NOMO-1 (cell line): ENCODE data around the gene MMP8.
"Not testable (repeated sequence)": the region's sequence is repeated elsewhere in the genome, so short reads cannot be mapped to it uniquely, and the experiment has no call there.

Source experiments
- DNase-seq, 2 experiments: peaks; one replicate each; lab custom pipeline; 2025; ENCODE audit not compliant: unreplicated experiment in 2 of 2; lab: John Stamatoyannopoulos, UW

The MMP8 gene

GRCh38 chr11:102724904-102725500, at the start of gene MMP8:
MMP8 (minus strand) TSS chr11:102724954; CDS start chr11:102724855, 99 bp downstream.
- DNase-seq, result peak; percentile 61 to 78

GRCh38 chr11:102773386-102773785, 48.6 kb upstream of the MMP8 start:
- no peak for DNase-seq

GRCh38 chr11:102771351-102771750, 46.6 kb upstream of the MMP8 start:
- no peak for DNase-seq

GRCh38 chr11:102770191-102770590, 45.4 kb upstream of the MMP8 start:
- no peak for DNase-seq

GRCh38 chr11:102767800-102768199, 43.0 kb upstream of the MMP8 start:
- DNase-seq, result no peak

GRCh38 chr11:102763440-102763839, 38.7 kb upstream of the MMP8 start:
- DNase-seq, result no peak

- no peak for DNase-seq
Measured at GRCh38 chr11:102762361-102762767, 37.6 kb upstream of the MMP8 start.

GRCh38 chr11:102761646-102762238, 37.0 kb upstream of the MMP8 start:
- no peak for DNase-seq

GRCh38 chr11:102760344-102761035, 35.7 kb upstream of the MMP8 start:
- peak in 1 of 2 experiments; percentile 39 for DNase-seq

- DNase-seq, result peak; percentile 5 to 78
Measured at GRCh38 chr11:102757823-102758549, 33.2 kb upstream of the MMP8 start.

- DNase-seq, result no peak
Measured at GRCh38 chr11:102753267-102753666, 28.5 kb upstream of the MMP8 start.

- no peak for DNase-seq
Measured at GRCh38 chr11:102751673-102752072, 26.9 kb upstream of the MMP8 start.

GRCh38 chr11:102749101-102749722, 24.5 kb upstream of the MMP8 start:
- DNase-seq, result no peak

GRCh38 chr11:102746746-102747578, 22.2 kb upstream of the MMP8 start:
- DNase-seq, result not testable (repeated sequence)

GRCh38 chr11:102734650-102735049, 9.9 kb upstream of the MMP8 start:
- no peak for DNase-seq

- DNase-seq, result peak in 1 of 2 experiments; percentile 64
Measured at GRCh38 chr11:102733232-102733875, 8.6 kb upstream of the MMP8 start.

- DNase-seq, result not testable (repeated sequence)
Measured at GRCh38 chr11:102730944-102731343, 6.2 kb upstream of the MMP8 start.

- no peak for DNase-seq
Measured at GRCh38 chr11:102729849-102730815, 5.4 kb upstream of the MMP8 start.
